PFSK-1 (cell line): ENCODE measurements around the gene CASP4.

Source experiments
- FOXP2 ChIP-seq: optimal IDR thresholded peaks from 2 replicates; pipeline ENCODE3; 2011; ENCODE audit warnings: borderline replicate concordance, control low read depth, inconsistent platforms; ENCODE audit not compliant: insufficient read depth; ENCODE audit errors: extremely low read length, extremely low read depth
- POLR2AphosphoS5 ChIP-seq: IDR thresholded peaks from 2 replicates; pipeline ENCODE4 v1.6.1; 2012; ENCODE audit warnings: low read depth, mild to moderate bottlenecking, control low read depth, low read length, moderate library complexity
- SIN3A ChIP-seq: IDR thresholded peaks from 2 replicates; pipeline ENCODE4 v1.6.1; 2012; ENCODE audit warnings: mild to moderate bottlenecking, low read length, moderate library complexity, borderline replicate concordance; ENCODE audit not compliant: insufficient read depth
- TAF1 ChIP-seq: IDR thresholded peaks from 2 replicates; pipeline ENCODE4 v1.6.1; 2012; ENCODE audit warnings: low read length, control low read depth, borderline replicate concordance; ENCODE audit not compliant: insufficient read depth
- TF ChIP-seq, protein P1 (sequence below), 2 experiments: IDR thresholded peaks; 2 replicates each; pipeline versions ENCODE4 v1.6.1 to v1.8.0; 2011 to 2012; ENCODE audit warnings: low read depth in 2 of 2, low read length in 2 of 2, control low read depth in 1 of 2, inconsistent platforms in 1 of 2, mild to moderate bottlenecking in 1 of 2, moderate library complexity in 1 of 2; ENCODE audit not compliant: insufficient read depth in 1 of 2

Gene CASP4

DNA sequence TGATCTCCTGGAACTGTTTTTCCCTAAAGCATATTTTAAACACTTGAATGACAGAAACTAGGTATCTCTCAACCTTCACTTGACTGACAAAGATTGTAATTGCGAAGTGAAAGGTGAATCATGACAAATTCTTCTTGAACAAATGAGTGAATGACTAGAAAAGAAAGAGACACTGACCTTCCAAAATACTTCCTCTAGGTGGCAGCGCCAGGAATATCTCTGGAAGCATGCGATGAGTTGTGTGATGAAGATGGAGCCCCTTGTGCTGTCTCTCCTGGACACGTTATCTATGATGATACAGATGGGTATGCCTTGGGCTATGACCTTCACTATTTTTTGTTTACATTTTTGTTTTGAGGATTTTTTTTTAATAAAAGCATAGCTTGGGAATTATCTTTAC is 63.1 kb downstream of the CASP4 start:
- TF ChIP-seq, protein P1, sequence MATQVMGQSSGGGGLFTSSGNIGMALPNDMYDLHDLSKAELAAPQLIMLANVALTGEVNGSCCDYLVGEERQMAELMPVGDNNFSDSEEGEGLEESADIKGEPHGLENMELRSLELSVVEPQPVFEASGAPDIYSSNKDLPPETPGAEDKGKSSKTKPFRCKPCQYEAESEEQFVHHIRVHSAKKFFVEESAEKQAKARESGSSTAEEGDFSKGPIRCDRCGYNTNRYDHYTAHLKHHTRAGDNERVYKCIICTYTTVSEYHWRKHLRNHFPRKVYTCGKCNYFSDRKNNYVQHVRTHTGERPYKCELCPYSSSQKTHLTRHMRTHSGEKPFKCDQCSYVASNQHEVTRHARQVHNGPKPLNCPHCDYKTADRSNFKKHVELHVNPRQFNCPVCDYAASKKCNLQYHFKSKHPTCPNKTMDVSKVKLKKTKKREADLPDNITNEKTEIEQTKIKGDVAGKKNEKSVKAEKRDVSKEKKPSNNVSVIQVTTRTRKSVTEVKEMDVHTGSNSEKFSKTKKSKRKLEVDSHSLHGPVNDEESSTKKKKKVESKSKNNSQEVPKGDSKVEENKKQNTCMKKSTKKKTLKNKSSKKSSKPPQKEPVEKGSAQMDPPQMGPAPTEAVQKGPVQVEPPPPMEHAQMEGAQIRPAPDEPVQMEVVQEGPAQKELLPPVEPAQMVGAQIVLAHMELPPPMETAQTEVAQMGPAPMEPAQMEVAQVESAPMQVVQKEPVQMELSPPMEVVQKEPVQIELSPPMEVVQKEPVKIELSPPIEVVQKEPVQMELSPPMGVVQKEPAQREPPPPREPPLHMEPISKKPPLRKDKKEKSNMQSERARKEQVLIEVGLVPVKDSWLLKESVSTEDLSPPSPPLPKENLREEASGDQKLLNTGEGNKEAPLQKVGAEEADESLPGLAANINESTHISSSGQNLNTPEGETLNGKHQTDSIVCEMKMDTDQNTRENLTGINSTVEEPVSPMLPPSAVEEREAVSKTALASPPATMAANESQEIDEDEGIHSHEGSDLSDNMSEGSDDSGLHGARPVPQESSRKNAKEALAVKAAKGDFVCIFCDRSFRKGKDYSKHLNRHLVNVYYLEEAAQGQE (IDR thresholded peaks at IDR 0.05; ENCODE audit: insufficient read depth in 1 of 2, low read depth in 2 of 2, low read length in 2 of 2) = no peak

DNA sequence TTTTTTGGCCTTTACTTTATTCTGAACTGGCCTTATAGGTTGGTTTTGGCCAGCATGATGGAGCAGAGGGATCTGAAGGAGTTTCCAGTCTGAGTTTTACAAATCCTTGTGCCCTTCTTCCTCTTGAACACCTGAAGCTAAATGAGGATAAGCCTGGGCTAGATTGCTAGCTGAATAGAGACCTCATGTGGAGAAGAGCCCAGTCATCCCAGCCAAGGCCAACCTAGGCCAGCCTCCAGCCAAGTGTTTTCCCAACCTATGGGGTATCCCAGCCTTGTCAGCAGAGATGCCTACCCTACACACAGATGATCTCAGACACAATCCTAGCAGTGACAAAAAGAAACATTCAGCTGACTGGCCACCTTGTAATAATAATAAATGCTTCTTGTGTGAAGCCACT is 69.1 kb downstream of the CASP4 start:
- TF ChIP-seq TAF1 = no peak
- TF ChIP-seq POLR2AphosphoS5 = no peak
- TF ChIP-seq FOXP2 = no peak
- TF ChIP-seq, protein P1 (IDR thresholded peaks at IDR 0.05; ENCODE audit: insufficient read depth in 1 of 2, low read depth in 2 of 2, low read length in 2 of 2) = no peak
- TF ChIP-seq SIN3A = no peak

- TF ChIP-seq, protein P1 (IDR thresholded peaks at IDR 0.05; ENCODE audit: insufficient read depth in 1 of 2, low read depth in 2 of 2, low read length in 2 of 2) = no peak
- TF ChIP-seq POLR2AphosphoS5 = no peak
- no peak for TF ChIP-seq FOXP2
- TF ChIP-seq SIN3A = no peak
- no peak for TF ChIP-seq TAF1
These were observed 69.7 kb downstream of the CASP4 start for GRCh38 chr11:104898685-104899013.

GRCh38 chr11:104897891-104898684 is 70.3 kb downstream of the CASP4 start, which contains the start of gene CASP12:
Gene CASP12 (minus strand): TSS chr11:104898460.
- TF ChIP-seq FOXP2 = no peak
- no peak for TF ChIP-seq POLR2AphosphoS5
- TF ChIP-seq TAF1 = no peak
- no peak for TF ChIP-seq SIN3A
- TF ChIP-seq, protein P1 (IDR thresholded peaks at IDR 0.05; ENCODE audit: insufficient read depth in 1 of 2, low read depth in 2 of 2, low read length in 2 of 2) = no peak

GRCh38 chr11:104895634-104896033 is 72.7 kb downstream of the CASP4 start:
- TF ChIP-seq, protein P1 (IDR thresholded peaks at IDR 0.05; ENCODE audit: insufficient read depth in 1 of 2, low read depth in 2 of 2, low read length in 2 of 2) = no peak
- TF ChIP-seq FOXP2 = no peak
